Neural cell (in vitro differentiated cells): ENCODE measurements around the gene EREG.

Experiments used
- EZH2 ChIP-seq: fragments of 200-600, 300-800 bp; shearing (Covaris generic), sonication (generic); IDR thresholded peaks from 2 replicates; pipeline ENCODE4 v1.6.1; 2014; ENCODE audit warnings: antibody characterized with exemption, low read length, borderline replicate concordance, mild to moderate bottlenecking; ENCODE audit not compliant: insufficient read depth, poor library complexity, severe bottlenecking
- SMC3 ChIP-seq: fragments of 450-650 bp; conservative IDR thresholded peaks from 2 replicates; pipeline ENCODE4 v1.6.1; 2014; ENCODE audit warnings: antibody characterized with exemption, mild to moderate bottlenecking, moderate library complexity; ENCODE audit not compliant: poor library complexity

DNA sequence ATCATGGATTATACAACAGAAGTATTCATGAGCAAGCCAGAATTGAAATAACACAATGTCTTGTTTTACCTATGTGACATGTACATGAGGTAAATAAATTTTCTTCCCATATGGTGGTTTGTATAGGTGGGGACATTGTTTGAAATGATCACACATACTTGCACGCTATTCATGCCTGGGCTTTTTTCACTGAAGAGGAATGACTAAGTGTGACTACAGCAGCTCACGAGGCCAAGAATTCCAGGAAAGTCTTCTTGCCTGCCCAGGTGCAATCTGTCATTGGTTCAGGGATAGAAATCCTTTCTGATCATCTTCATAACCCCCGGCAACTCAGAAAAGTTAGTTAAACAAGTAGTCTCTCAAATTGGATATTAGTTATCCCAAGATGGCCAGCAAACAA, 43.7 kb downstream of the EREG start:
- TF ChIP-seq SMC3 (no peak), EZH2 (no peak)
